Measurements from ENCODE around the gene MAGT1.
A peak's percentile ranks its signal among the peaks of the same experiment; 100 is the strongest.

The MAGT1 gene

GRCh38 chrX:77786365-77786680 lies 108.9 kb downstream of the MAGT1 start:
- H3K27me3 Mint-ChIP-seq = peaks cover 3% of the 10 kb centered on the region
- H3K9me3 Mint-ChIP-seq = no peaks in the 10 kb centered on the region
- peaks cover 29% of the 10 kb centered on the region for H3K4me1 Mint-ChIP-seq (ENCODE audit: low read depth)
- peak overlapping the region; percentile 100 for H3K27ac Mint-ChIP-seq
- no peak for DNase-seq
- H3K36me3 Mint-ChIP-seq (ENCODE audit: low read depth) = peaks cover 17% of the 10 kb centered on the region
- peak overlapping the region; percentile 96 for H3K4me3 Mint-ChIP-seq

GRCh38 chrX:77785486-77786364 lies 109.5 kb downstream of the MAGT1 start, which contains the start of gene ATRX:
TSS of gene ATRX (minus strand) at chrX:77786216. CDS start at chrX:77786001, 215 bp downstream.
- Mint-ChIP-seq H3K27me3 (peaks cover 3% of the 10 kb centered on the region), H3K4me1 (ENCODE audit: low read depth) (peaks cover 31% of the 10 kb centered on the region), H3K27ac (peak within 1 kb of the TSS; percentile 100), H3K4me3 (peak within 1 kb of the TSS; percentile 96), H3K36me3 (ENCODE audit: low read depth) (peaks cover 19% of the 10 kb centered on the region), H3K9me3 (no peaks in the 10 kb centered on the region)
- peak; percentile 79 for DNase-seq

GRCh38 chrX:77779695-77780094 lies 115.5 kb downstream of the MAGT1 start:
- H3K4me3 Mint-ChIP-seq = no peak overlapping the region
- peaks cover 43% of the 10 kb centered on the region for H3K4me1 Mint-ChIP-seq (ENCODE audit: low read depth)
- H3K36me3 Mint-ChIP-seq (ENCODE audit: low read depth) = peaks cover 11% of the 10 kb centered on the region
- H3K27me3 Mint-ChIP-seq = no peaks in the 10 kb centered on the region
- DNase-seq = no peak
- H3K9me3 Mint-ChIP-seq = no peaks in the 10 kb centered on the region
- no peak overlapping the region for H3K27ac Mint-ChIP-seq

GRCh38 chrX:77776659-77777058 lies 118.6 kb downstream of the MAGT1 start:
- no peaks in the 10 kb centered on the region for H3K27me3 Mint-ChIP-seq
- peaks cover 37% of the 10 kb centered on the region for H3K4me1 Mint-ChIP-seq (ENCODE audit: low read depth)
- H3K27ac Mint-ChIP-seq = no peak overlapping the region
- H3K36me3 Mint-ChIP-seq (ENCODE audit: low read depth) = peaks cover 6% of the 10 kb centered on the region
- no peak overlapping the region for H3K4me3 Mint-ChIP-seq
- DNase-seq = no peak
- no peaks in the 10 kb centered on the region for H3K9me3 Mint-ChIP-seq

Data from activated T-cell treated with anti-CD3 and anti-CD28 coated beads, Interleukin-2, amount 50 U/mL, for 24 hours (primary cell).